GM12891 (cell line): ENCODE measurements around the gene BAG3. TPM values are rescaled to one million over a fixed set of nuclear protein-coding genes. Genes with fewer than 3 reads are reported as not detected.

Source experiments
- DNase-seq: peaks from one replicate; pipeline ENCODE4 v3.0.0; 2011; ENCODE audit warnings: low spot score; ENCODE audit not compliant: insufficient read length
- FAIRE-seq: peaks from 2 replicates; lab custom pipeline; 2011; peaks lifted over from hg19 to GRCh38; lab: Jason Lieb, UNC
- PAX5 ChIP-seq: IDR thresholded peaks from 2 replicates; pipeline ENCODE4 v1.6.1; 2011; ENCODE audit warnings: low read length, moderate library complexity, mild to moderate bottlenecking; ENCODE audit not compliant: insufficient read depth, severe bottlenecking
- POLR2A ChIP-seq: IDR thresholded peaks from 2 replicates; pipeline ENCODE4 v1.6.1; 2011; ENCODE audit warnings: low read depth, low read length, control low read depth
- POLR2AphosphoS5 ChIP-seq: IDR thresholded peaks from 2 replicates; pipeline ENCODE4 v1.6.1; 2011; ENCODE audit warnings: low read depth, low read length, control low read depth
- POU2F2 ChIP-seq: IDR thresholded peaks from 2 replicates; pipeline ENCODE4 v1.6.1; 2011; ENCODE audit warnings: low read depth, mild to moderate bottlenecking, control low read depth, low read length, moderate library complexity
- SPI1 ChIP-seq: IDR thresholded peaks from 2 replicates; pipeline ENCODE4 v1.6.1; 2011; ENCODE audit warnings: low read depth, low read length, control low read depth
- TAF1 ChIP-seq: IDR thresholded peaks from 2 replicates; pipeline ENCODE4 v1.6.1; 2011; ENCODE audit warnings: low read depth, low read length, control low read depth
- polyA plus RNA-seq: library from polyadenylated mRNA; unstranded; fragments of >200 nt; gene quantifications from one replicate; pipeline ENCODE4 v1.2.1, GENCODE V29; 2012; ENCODE audit warnings: low read depth, missing spikeins, inconsistent platforms; ENCODE audit not compliant: missing spikeins

The BAG3 gene
- 3.5 TPM for polyA plus RNA-seq

GRCh38 chr10:119650692-119651513 lies at the start of gene BAG3:
Gene BAG3 (plus strand): TSS chr10:119651380. CDS start chr10:119651676, 296 bp downstream.
- TF ChIP-seq POU2F2 (no peak), POLR2A (peak; percentile 71; the same call in 1 of the 2 replicates), POLR2AphosphoS5 (0 out of 2 replicates have a peak, but pooled peaks have one; percentile 53), SPI1 (no peak), TAF1 (peak; percentile 57)
- DNase-seq (peak; percentile 71), FAIRE-seq (peak; percentile 87)

GRCh38 chr10:119602241-119603095 lies 48.7 kb upstream of the BAG3 start:
- TF ChIP-seq PAX5, result no peak
- TF ChIP-seq TAF1, result no peak
- TF ChIP-seq SPI1, result no peak
- TF ChIP-seq POLR2A, result no peak
- no peak for TF ChIP-seq POLR2AphosphoS5
- TF ChIP-seq POU2F2, result no peak
- peak; percentile 58 for FAIRE-seq

GRCh38 chr10:119604468-119604867 lies 46.7 kb upstream of the BAG3 start:
- FAIRE-seq, result no peak
- no peak for DNase-seq
- TF ChIP-seq POU2F2 (no peak), TAF1 (no peak), SPI1 (no peak), POLR2AphosphoS5 (no peak), POLR2A (no peak), PAX5 (no peak)

More at GRCh38 chr10:119602241-119603095, 48.7 kb upstream of the BAG3 start:
- no peak for DNase-seq

GRCh38 chr10:119608316-119609155 lies 42.6 kb upstream of the BAG3 start:
- DNase-seq (no peak), FAIRE-seq (peak; percentile 54)
- no peak for TF ChIP-seq POLR2A
- no peak for TF ChIP-seq TAF1
- no peak for TF ChIP-seq PAX5
- TF ChIP-seq POLR2AphosphoS5, result no peak
- TF ChIP-seq SPI1, result no peak
- no peak for TF ChIP-seq POU2F2

- no peak for FAIRE-seq
- TF ChIP-seq TAF1 (no peak), POU2F2 (no peak), SPI1 (no peak), POLR2A (no peak), POLR2AphosphoS5 (no peak), PAX5 (no peak)
Measured at GRCh38 chr10:119609516-119609915, 41.7 kb upstream of the BAG3 start.

GRCh38 chr10:119611433-119611832 lies 39.7 kb upstream of the BAG3 start:
- TF ChIP-seq POLR2AphosphoS5 (no peak), POU2F2 (no peak), SPI1 (no peak), POLR2A (no peak), TAF1 (no peak), PAX5 (no peak)
- DNase-seq (no peak), FAIRE-seq (no peak)

More at GRCh38 chr10:119609516-119609915, 41.7 kb upstream of the BAG3 start:
- DNase-seq, result no peak

GRCh38 chr10:119613741-119614140 lies 37.4 kb upstream of the BAG3 start:
- TF ChIP-seq POLR2AphosphoS5, result no peak
- TF ChIP-seq PAX5, result no peak
- TF ChIP-seq SPI1, result no peak
- TF ChIP-seq TAF1, result no peak
- no peak for TF ChIP-seq POU2F2
- TF ChIP-seq POLR2A, result no peak
- DNase-seq (no peak), FAIRE-seq (no peak)

- DNase-seq (no peak), FAIRE-seq (no peak)
- no peak for TF ChIP-seq POLR2A
- TF ChIP-seq PAX5, result no peak
- TF ChIP-seq POLR2AphosphoS5, result no peak
- no peak for TF ChIP-seq TAF1
- no peak for TF ChIP-seq SPI1
- TF ChIP-seq POU2F2, result no peak
Measured at GRCh38 chr10:119614686-119615085, 36.5 kb upstream of the BAG3 start.
